Erythroblast (primary cell): ENCODE results near the gene SP1.

ENCODE experiments used
- GATA1 ChIP-seq: IDR thresholded peaks from 2 replicates; pipeline ENCODE4 v1.6.1; 2011; ENCODE audit warnings: low read depth, mild to moderate bottlenecking, control low read depth, low read length, moderate library complexity
- POLR2A ChIP-seq: IDR thresholded peaks from 2 replicates; pipeline ENCODE4 v1.6.1; 2011; ENCODE audit warnings: mild to moderate bottlenecking, low read length

- no peak for TF ChIP-seq POLR2A
- no peak for TF ChIP-seq GATA1
Measured at GRCh38 chr12:53461059-53461458, 81.1 kb downstream of the SP1 start.
